CD4-positive, CD25-positive, alpha-beta regulatory T cell (primary cell): ENCODE measurements around the gene ZNF333. TPM values are rescaled to one million over a fixed set of nuclear protein-coding genes. Genes with fewer than 3 reads are reported as not detected.

ENCODE experiments used
- ATAC-seq, 2 donors: fragments of 150-1000 bp; cut with Tn5 transposase; one replicate each; pipeline ENCODE4 v1.10.0; 2021; ENCODE audit warnings: low read depth in 2 of 2, moderate number of reproducible peaks in 2 of 2, moderate library complexity in 1 of 2
- DNase-seq, 3 donors: peaks; one replicate each; pipeline versions ENCODE4 v3.0.0 to v3.0.0-alpha.2; 2012 to 2022; ENCODE audit warnings: mixed read lengths in 1 of 3
- H3K27ac ChIP-seq: one replicate; pipeline ENCODE4 v1.7.0; 2013; ENCODE audit warnings: mild to moderate bottlenecking, low read length; ENCODE audit not compliant: insufficient read depth, poor library complexity, severe bottlenecking
- H3K27me3 ChIP-seq: one replicate; pipeline ENCODE4 v1.7.0; 2013; ENCODE audit warnings: low read length; ENCODE audit not compliant: control insufficient read depth, insufficient read depth
- H3K36me3 ChIP-seq: one replicate; pipeline ENCODE4 v1.7.0; 2013; ENCODE audit warnings: mild to moderate bottlenecking, low read length, moderate library complexity; ENCODE audit not compliant: control insufficient read depth, insufficient read depth
- H3K4me1 ChIP-seq: 2 replicates; pipeline ENCODE4 v1.7.0; 2013; ENCODE audit warnings: mild to moderate bottlenecking, low read length; ENCODE audit not compliant: insufficient read depth, control insufficient read depth, poor library complexity, severe bottlenecking
- H3K4me3 ChIP-seq: one replicate; pipeline ENCODE4 v1.7.0; 2013; ENCODE audit warnings: low read depth, mild to moderate bottlenecking, low read length, moderate library complexity
- H3K9me3 ChIP-seq, 2 experiments: 1 replicate in 1 of 2; 2 replicates in 1 of 2; pipeline ENCODE4 v1.7.0; 2013; ENCODE audit warnings: low read length in 2 of 2, mild to moderate bottlenecking in 1 of 2, moderate library complexity in 1 of 2; ENCODE audit not compliant: control insufficient read depth in 2 of 2
- H3K27ac Mint-ChIP-seq, 3 donors: one replicate each; pipeline ENCODE4 v1.8.0; 2020 to 2022; ENCODE audit warnings: mild to moderate bottlenecking in 3 of 3, mixed read lengths in 3 of 3, moderate library complexity in 2 of 3
- H3K27me3 Mint-ChIP-seq: one replicate; pipeline ENCODE4 v1.8.0; 2022; ENCODE audit warnings: mild to moderate bottlenecking, mixed read lengths
- H3K36me3 Mint-ChIP-seq: one replicate; pipeline ENCODE4 v1.8.0; 2020; ENCODE audit warnings: mixed read lengths
- H3K4me1 Mint-ChIP-seq, 4 donors: one replicate each; pipeline ENCODE4 v1.8.0; 2020 to 2022; ENCODE audit warnings: mixed read lengths in 4 of 4, mild to moderate bottlenecking in 1 of 4
- H3K4me3 Mint-ChIP-seq, 4 donors: one replicate each; pipeline ENCODE4 v1.8.0; 2020 to 2022; ENCODE audit warnings: mild to moderate bottlenecking in 4 of 4, mixed read lengths in 4 of 4, moderate library complexity in 3 of 4
- H3K9me3 Mint-ChIP-seq, 7 donors: one replicate each; pipeline ENCODE4 v1.8.0; 2020 to 2022; ENCODE audit warnings: mixed read lengths in 7 of 7, mild to moderate bottlenecking in 3 of 7, moderate library complexity in 2 of 7
- polyA plus RNA-seq, 4 donors: library from polyadenylated mRNA; unstranded; fragments of 300-500 nt; fragmentation: Illumina TruSeq; gene quantifications; one replicate each; pipeline ENCODE4 v1.2.3, GENCODE V29; 2021
- total RNA-seq: library from RNA; stranded (reverse); gene quantifications from one replicate; pipeline ENCODE4 v1.2.3, GENCODE V29; 2022

ZNF333 gene
- total and polyA plus RNA-seq, 5 donors from 2014 or later: 8.1 to 24.7 (median 10.5) TPM

- no peaks in the 10 kb centered on the region for H3K9me3 ChIP-seq
- Mint-ChIP-seq H3K9me3 (no peaks in the 10 kb centered on the region), H3K36me3 (no peaks in the 10 kb centered on the region), H3K4me3 (no peak overlapping the region), H3K27ac (no peak overlapping the region), H3K27me3 (peaks cover 17% of the 10 kb centered on the region), H3K4me1 (peaks cover 0 to 5% (median 0%) of the 10 kb centered on the region in 4 donors)
- no peaks in the 10 kb centered on the region for H3K36me3 ChIP-seq
- no peak overlapping the region for H3K27ac ChIP-seq
- no peak overlapping the region for H3K4me3 ChIP-seq
- peaks cover 4% of the 10 kb centered on the region for H3K27me3 ChIP-seq
- DNase-seq: no peak
- H3K4me1 ChIP-seq: no peaks in the 10 kb centered on the region
- no peak for ATAC-seq
Observed at GRCh38 chr19:14677464-14677863, 12.4 kb upstream of the ZNF333 start.

GRCh38 chr19:14678199-14678598, 11.6 kb upstream of the ZNF333 start:
- no peaks in the 10 kb centered on the region for H3K36me3 Mint-ChIP-seq
- no peaks in the 10 kb centered on the region for H3K4me1 ChIP-seq
- no peak overlapping the region for H3K27ac Mint-ChIP-seq
- no peak overlapping the region for H3K4me3 ChIP-seq
- ATAC-seq (no peak), DNase-seq (no peak)
- H3K4me3 Mint-ChIP-seq: no peak overlapping the region
- peaks cover 10% of the 10 kb centered on the region for H3K27me3 Mint-ChIP-seq
- H3K27me3 ChIP-seq: peaks cover 4% of the 10 kb centered on the region
- H3K4me1 Mint-ChIP-seq: peaks cover 0 to 3% (median under 1%) of the 10 kb centered on the region in 4 donors
- H3K9me3 ChIP-seq: no peaks in the 10 kb centered on the region
- no peak overlapping the region for H3K27ac ChIP-seq
- no peaks in the 10 kb centered on the region for H3K36me3 ChIP-seq
- H3K9me3 Mint-ChIP-seq: no peaks in the 10 kb centered on the region

GRCh38 chr19:14682084-14682483, 7.8 kb upstream of the ZNF333 start:
- no peak overlapping the region for H3K27ac ChIP-seq
- Mint-ChIP-seq H3K9me3 (no peaks in the 10 kb centered on the region), H3K27ac (peak overlapping the region in 1 of 3 donors; percentile 27), H3K36me3 (no peaks in the 10 kb centered on the region), H3K4me1 (peaks cover 0 to 8% (median 0%) of the 10 kb centered on the region in 4 donors), H3K27me3 (no peaks in the 10 kb centered on the region), H3K4me3 (peak overlapping the region in 1 of 4 donors; percentile 17)
- H3K27me3 ChIP-seq: no peaks in the 10 kb centered on the region
- H3K4me1 ChIP-seq: no peaks in the 10 kb centered on the region
- no peak for DNase-seq
- no peak for ATAC-seq
- no peak overlapping the region for H3K4me3 ChIP-seq
- H3K9me3 ChIP-seq: no peaks in the 10 kb centered on the region
- no peaks in the 10 kb centered on the region for H3K36me3 ChIP-seq

- H3K9me3 Mint-ChIP-seq: no peaks in the 10 kb centered on the region
- Histone ChIP-seq H3K36me3 (no peaks in the 10 kb centered on the region), H3K27ac (no peak overlapping the region), H3K9me3 (no peaks in the 10 kb centered on the region), H3K4me1 (no peaks in the 10 kb centered on the region), H3K27me3 (no peaks in the 10 kb centered on the region), H3K4me3 (no peak overlapping the region)
- peaks cover 1% of the 10 kb centered on the region for H3K27me3 Mint-ChIP-seq
- H3K27ac Mint-ChIP-seq: no peak overlapping the region
- DNase-seq (peak in 2 of 3 donors; percentile 16 to 28), ATAC-seq (peak in 1 of 2 donors; percentile 37)
- peaks cover 0 to 8% (median 0%) of the 10 kb centered on the region in 4 donors for H3K4me1 Mint-ChIP-seq
- no peaks in the 10 kb centered on the region for H3K36me3 Mint-ChIP-seq
- H3K4me3 Mint-ChIP-seq: no peak overlapping the region
Observed at GRCh38 chr19:14683439-14683838, 6.4 kb upstream of the ZNF333 start.

DNA sequence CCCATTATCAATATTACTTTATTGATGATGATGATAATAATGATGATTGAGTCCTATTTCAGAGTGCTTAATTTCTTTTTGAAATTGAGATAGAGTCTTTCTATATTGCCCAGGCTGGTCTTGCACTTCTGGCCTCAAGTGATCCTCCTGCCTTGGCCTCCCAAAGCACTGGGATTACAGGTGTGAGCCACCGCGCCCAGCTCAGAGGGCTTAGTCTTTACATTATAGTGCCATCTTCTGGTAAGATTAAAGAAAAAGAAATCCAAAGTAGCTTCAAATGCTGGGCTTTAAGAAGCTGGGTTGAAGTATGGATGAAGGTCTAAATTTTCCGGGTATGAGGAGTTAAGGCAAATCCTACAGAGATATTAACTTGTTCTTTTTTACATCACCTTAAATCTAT, 3.4 kb upstream of the ZNF333 start:
- no peak overlapping the region for H3K27ac ChIP-seq
- H3K9me3 Mint-ChIP-seq: peaks cover 0 to 3% (median 0%) of the 10 kb centered on the region in 7 donors
- no peaks in the 10 kb centered on the region for H3K27me3 ChIP-seq
- H3K27me3 Mint-ChIP-seq: peaks cover 4% of the 10 kb centered on the region
- H3K36me3 Mint-ChIP-seq: no peaks in the 10 kb centered on the region
- peaks cover 13% of the 10 kb centered on the region for H3K4me1 ChIP-seq
- H3K27ac Mint-ChIP-seq: peak overlapping the region in 1 of 3 donors; percentile 39
- H3K4me1 Mint-ChIP-seq: peaks cover 5 to 34% (median 13%) of the 10 kb centered on the region in 4 donors
- H3K9me3 ChIP-seq: no peaks in the 10 kb centered on the region
- DNase-seq: peak in 2 of 3 donors; percentile 15 to 46
- no peak for ATAC-seq
- no peaks in the 10 kb centered on the region for H3K36me3 ChIP-seq
- no peak overlapping the region for H3K4me3 ChIP-seq
- peak overlapping the region in 2 of 4 donors; percentile 53 to 74 for H3K4me3 Mint-ChIP-seq

DNA sequence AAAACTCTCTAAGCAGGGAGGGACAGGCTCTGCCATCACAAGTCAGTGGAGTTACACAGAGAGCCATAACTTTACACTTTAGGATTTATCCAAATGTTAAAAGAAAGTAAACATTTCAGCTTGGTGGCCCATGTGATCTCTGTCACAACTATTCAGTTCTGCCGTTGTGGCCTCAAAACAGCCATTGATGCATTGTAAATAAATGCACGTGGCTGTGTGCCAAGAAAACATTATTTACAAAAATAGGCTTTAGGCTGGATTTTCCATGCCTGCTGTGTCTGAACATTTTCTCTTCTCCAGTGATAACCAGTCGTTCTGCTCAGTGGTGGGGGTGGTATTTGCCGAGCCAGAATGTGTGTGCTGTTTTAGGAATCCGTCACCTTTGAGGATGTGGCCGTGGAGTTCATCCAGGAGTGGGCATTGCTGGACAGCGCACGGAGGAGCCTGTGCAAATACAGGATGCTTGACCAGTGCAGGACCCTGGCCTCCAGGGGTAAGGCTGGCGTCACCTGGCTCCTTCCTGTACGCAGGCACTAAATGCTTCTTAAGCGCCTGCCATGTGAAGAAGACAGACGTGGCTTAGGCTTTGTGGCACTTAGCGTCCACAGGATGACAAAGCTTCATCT, 4.9 kb downstream of the ZNF333 start:
- ATAC-seq (no peak), DNase-seq (no peak)
- H3K9me3 ChIP-seq: no peaks in the 10 kb centered on the region
- Mint-ChIP-seq H3K9me3 (peaks cover 0 to under 1% (median 0%) of the 10 kb centered on the region in 7 donors), H3K4me3 (no peak overlapping the region), H3K4me1 (peaks cover 10 to 25% (median 16%) of the 10 kb centered on the region in 4 donors), H3K27me3 (no peaks in the 10 kb centered on the region), H3K36me3 (peaks cover 31% of the 10 kb centered on the region), H3K27ac (no peak overlapping the region)
- H3K27me3 ChIP-seq: no peaks in the 10 kb centered on the region
- H3K36me3 ChIP-seq: peaks cover 37% of the 10 kb centered on the region
- H3K4me3 ChIP-seq: no peak overlapping the region
- H3K27ac ChIP-seq: no peak overlapping the region
- H3K4me1 ChIP-seq: peaks cover 8% of the 10 kb centered on the region

DNA sequence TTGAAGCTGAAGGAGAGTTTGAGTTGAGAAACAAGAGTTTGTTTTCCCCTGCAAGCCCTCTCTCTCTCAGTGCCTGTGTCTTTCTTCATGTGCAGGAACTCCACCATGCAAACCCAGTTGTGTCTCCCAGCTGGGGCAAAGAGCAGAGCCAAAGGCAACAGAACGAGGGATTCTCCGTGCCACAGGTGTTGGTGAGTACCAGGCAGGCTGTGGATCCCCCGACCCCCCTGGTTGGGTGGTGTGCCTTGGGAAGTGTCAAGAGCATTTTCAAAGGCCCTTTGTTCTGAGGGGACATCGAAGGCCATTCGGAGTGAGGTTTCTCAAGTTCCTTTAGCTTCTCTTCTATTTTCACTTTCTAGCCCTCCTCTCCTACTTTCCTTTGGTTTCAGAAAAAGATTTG, 5.6 kb downstream of the ZNF333 start:
- DNase-seq (no peak), ATAC-seq (no peak)
- Histone ChIP-seq H3K9me3 (no peaks in the 10 kb centered on the region), H3K36me3 (peaks cover 44% of the 10 kb centered on the region), H3K4me1 (peaks cover 4% of the 10 kb centered on the region), H3K27ac (no peak overlapping the region), H3K27me3 (no peaks in the 10 kb centered on the region), H3K4me3 (no peak overlapping the region)
- Mint-ChIP-seq H3K27ac (peak overlapping the region in 1 of 3 donors; percentile 90), H3K9me3 (no peaks in the 10 kb centered on the region), H3K36me3 (peaks cover 37% of the 10 kb centered on the region), H3K4me1 (peaks cover 7 to 20% (median 12%) of the 10 kb centered on the region in 4 donors), H3K27me3 (no peaks in the 10 kb centered on the region), H3K4me3 (no peak overlapping the region)

- Mint-ChIP-seq H3K9me3 (peaks cover 0 to 2% (median 0%) of the 10 kb centered on the region in 7 donors), H3K27ac (peak overlapping the region in 1 of 3 donors; percentile 38), H3K4me1 (peaks cover 0 to 5% (median 2%) of the 10 kb centered on the region in 4 donors), H3K36me3 (peaks cover 49% of the 10 kb centered on the region), H3K4me3 (peak overlapping the region in 1 of 4 donors; percentile 15), H3K27me3 (no peaks in the 10 kb centered on the region)
- Histone ChIP-seq H3K27ac (no peak overlapping the region), H3K4me3 (no peak overlapping the region), H3K4me1 (no peaks in the 10 kb centered on the region), H3K36me3 (peaks cover 74% of the 10 kb centered on the region), H3K9me3 (no peaks in the 10 kb centered on the region), H3K27me3 (no peaks in the 10 kb centered on the region)
- no peak for ATAC-seq
- DNase-seq: no peak
Observed at GRCh38 chr19:14699641-14700040, 9.8 kb downstream of the ZNF333 start.
